Epithelial cell of alveolus of lung (primary cell): Measurements from ENCODE around the gene NTNG2. TPM values are rescaled to one million over a fixed set of nuclear protein-coding genes. Genes with fewer than 3 reads are reported as not detected.

Experiments used
- total RNA-seq: library from RNA; depleted of rRNA; stranded (reverse); fragments of >200 nt; gene quantifications from 2 replicates; pipeline ENCODE4 v1.2.1, GENCODE V29; 2015

Gene NTNG2, protein sequence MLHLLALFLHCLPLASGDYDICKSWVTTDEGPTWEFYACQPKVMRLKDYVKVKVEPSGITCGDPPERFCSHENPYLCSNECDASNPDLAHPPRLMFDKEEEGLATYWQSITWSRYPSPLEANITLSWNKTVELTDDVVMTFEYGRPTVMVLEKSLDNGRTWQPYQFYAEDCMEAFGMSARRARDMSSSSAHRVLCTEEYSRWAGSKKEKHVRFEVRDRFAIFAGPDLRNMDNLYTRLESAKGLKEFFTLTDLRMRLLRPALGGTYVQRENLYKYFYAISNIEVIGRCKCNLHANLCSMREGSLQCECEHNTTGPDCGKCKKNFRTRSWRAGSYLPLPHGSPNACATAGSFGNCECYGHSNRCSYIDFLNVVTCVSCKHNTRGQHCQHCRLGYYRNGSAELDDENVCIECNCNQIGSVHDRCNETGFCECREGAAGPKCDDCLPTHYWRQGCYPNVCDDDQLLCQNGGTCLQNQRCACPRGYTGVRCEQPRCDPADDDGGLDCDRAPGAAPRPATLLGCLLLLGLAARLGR
- total RNA-seq, result 0.91 and 1.3 TPM in 2 replicates

DNA sequence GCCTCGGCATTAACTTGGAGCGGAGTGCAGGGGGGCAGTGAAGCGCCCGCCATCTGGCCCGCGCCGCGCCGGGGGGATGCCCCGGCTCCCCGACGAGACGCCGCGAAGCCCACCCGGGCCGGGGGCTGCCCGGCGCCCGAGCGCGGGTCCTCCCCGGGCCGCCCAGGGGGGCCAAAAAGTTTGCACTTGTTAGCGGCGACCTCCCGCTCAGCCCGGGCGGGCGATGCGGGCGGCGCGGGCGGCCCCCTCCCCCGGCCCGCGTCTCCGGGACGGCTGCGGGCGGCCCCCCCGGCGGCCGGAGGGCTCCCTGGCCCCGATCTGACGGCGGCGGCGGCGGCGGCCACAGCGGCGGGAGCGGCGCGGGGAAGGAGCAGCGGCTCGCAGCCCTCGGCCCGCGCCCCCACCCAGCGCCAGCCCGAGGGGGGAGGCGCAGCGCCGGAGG, at the start of gene NTNG2:
NTNG2 (plus strand) TSS at position 316 of the 442 bp plus-strand sequence. CDS start 4,774 bp downstream, outside the sequence.

Other genes starting within 250 kb of the NTNG2 start
- gene MED27, start 82.2 kb upstream of the NTNG2 start, total RNA-seq, result 29.7 and 33.4 TPM in 2 replicates
- 32.7 TPM in 2 replicates for gene SETX, start 192.9 kb downstream of the NTNG2 start, total RNA-seq
- gene TTF1, start 244.8 kb downstream of the NTNG2 start, total RNA-seq, result 7.8 and 13.8 TPM in 2 replicates
- gene CFAP77, start 248.2 kb downstream of the NTNG2 start, total RNA-seq, result 0.08 TPM in 1 of 2 replicates, not detected in the other